ACC112 (cell line): ENCODE data around the gene HOGA1.

Experiments used
- H2AFZ ChIP-seq: fragments of 200-600 bp; sonication (generic); one replicate; pipeline ENCODE4 v1.6.0; 2017; ENCODE audit warnings: antibody characterized with exemption, low read length; ENCODE audit not compliant: unreplicated experiment
- H3K27ac ChIP-seq: fragments of 200-600 bp; sonication (generic); 2 replicates; pipeline ENCODE4 v1.5.1; 2014; ENCODE audit warnings: low read depth, mild to moderate bottlenecking, antibody characterized with exemption, low read length, moderate library complexity
- H3K27me3 ChIP-seq: fragments of 200-600 bp; sonication (generic); 2 replicates; pipeline ENCODE4 v1.6.1; 2014; ENCODE audit warnings: mild to moderate bottlenecking, antibody characterized with exemption, low read length, moderate library complexity, mixed read lengths; ENCODE audit not compliant: insufficient read depth
- H3K36me3 ChIP-seq: fragments of 200-600 bp; sonication (generic); 2 replicates; pipeline ENCODE4 v1.6.1; 2016; ENCODE audit warnings: mild to moderate bottlenecking, antibody characterized with exemption, low read length, moderate library complexity, mixed read lengths; ENCODE audit not compliant: insufficient read depth
- H3K4me1 ChIP-seq: fragments of 200-600 bp; sonication (generic); one replicate; pipeline ENCODE4 v1.6.1; 2016; ENCODE audit warnings: low read length, mixed read lengths; ENCODE audit not compliant: insufficient read depth, unreplicated experiment, control insufficient read depth
- H3K4me3 ChIP-seq: fragments of 200-600 bp; sonication (generic); 2 replicates; pipeline ENCODE4 v1.5.1; 2014; ENCODE audit warnings: mild to moderate bottlenecking, low read depth, low read length
- H3K79me2 ChIP-seq: fragments of 200-600 bp; sonication (generic); one replicate; pipeline ENCODE4 v1.6.0; 2016; ENCODE audit warnings: low read length; ENCODE audit not compliant: control insufficient read depth, unreplicated experiment, insufficient read depth

Gene HOGA1

DNA sequence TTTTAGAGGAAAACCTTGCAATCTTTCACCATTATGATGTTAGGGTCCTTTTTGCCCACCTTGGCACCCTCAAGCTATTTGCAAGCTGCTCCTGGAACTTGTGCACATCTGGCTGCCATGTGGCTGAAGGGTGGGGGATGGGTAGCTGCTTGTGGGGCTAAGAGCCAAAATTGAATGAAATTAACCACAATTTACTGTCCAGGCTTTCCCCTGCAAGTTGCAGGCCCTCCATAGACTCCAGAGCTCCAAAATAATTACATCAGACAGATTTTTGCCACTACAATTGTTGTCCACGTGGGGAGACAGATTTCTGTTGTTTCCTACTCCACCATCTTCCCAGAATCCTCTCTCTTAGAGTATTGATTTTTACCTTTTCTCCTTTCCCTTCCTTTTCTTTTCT, 75.4 kb downstream of the HOGA1 start:
- Histone ChIP-seq H3K36me3 (peaks cover 30% of the 10 kb centered on the region), H3K27me3 (no peaks in the 10 kb centered on the region), H3K4me3 (no peak overlapping the region), H2AFZ (no peak overlapping the region), H3K79me2 (peaks cover 4% of the 10 kb centered on the region), H3K4me1 (no peaks in the 10 kb centered on the region), H3K27ac (no peak overlapping the region)
